ENCODE measurements around the gene CHD9.

DNA sequence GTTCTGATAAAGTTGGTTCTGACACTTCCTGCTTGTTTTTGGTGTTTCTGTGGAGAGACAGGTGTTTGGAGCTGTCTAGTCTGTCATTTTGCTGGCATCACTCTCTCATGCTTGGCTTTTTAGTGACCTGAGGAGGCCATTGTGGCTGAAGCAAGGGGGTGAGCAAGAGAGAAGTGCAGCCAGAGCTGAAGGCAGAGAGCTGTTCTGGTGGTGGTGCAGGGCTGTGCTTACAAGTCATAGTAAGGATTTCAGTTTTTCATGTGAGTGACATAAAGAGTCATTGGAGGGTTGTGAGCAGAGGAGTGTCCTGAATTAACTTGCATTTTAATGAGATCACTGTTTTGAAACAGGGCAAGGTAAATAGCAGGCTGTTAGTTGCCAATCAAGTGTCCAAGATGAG lies 97.5 kb downstream of the CHD9 start:
- TF ChIP-seq, protein P1, sequence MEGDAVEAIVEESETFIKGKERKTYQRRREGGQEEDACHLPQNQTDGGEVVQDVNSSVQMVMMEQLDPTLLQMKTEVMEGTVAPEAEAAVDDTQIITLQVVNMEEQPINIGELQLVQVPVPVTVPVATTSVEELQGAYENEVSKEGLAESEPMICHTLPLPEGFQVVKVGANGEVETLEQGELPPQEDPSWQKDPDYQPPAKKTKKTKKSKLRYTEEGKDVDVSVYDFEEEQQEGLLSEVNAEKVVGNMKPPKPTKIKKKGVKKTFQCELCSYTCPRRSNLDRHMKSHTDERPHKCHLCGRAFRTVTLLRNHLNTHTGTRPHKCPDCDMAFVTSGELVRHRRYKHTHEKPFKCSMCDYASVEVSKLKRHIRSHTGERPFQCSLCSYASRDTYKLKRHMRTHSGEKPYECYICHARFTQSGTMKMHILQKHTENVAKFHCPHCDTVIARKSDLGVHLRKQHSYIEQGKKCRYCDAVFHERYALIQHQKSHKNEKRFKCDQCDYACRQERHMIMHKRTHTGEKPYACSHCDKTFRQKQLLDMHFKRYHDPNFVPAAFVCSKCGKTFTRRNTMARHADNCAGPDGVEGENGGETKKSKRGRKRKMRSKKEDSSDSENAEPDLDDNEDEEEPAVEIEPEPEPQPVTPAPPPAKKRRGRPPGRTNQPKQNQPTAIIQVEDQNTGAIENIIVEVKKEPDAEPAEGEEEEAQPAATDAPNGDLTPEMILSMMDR (IDR thresholded peaks at IDR 0.05): no peak
- TF ChIP-seq POLR2A (IDR thresholded peaks at IDR 0.05): no peak
